Suprapubic skin (tissue), 4 donors: ENCODE data around the gene ABCC1. TPM values are rescaled to one million over a fixed set of nuclear protein-coding genes. Genes with fewer than 3 reads are reported as not detected.

Experiments used
- DNase-seq, 2 donors: peaks; one replicate each; pipeline ENCODE4 v3.0.0-alpha.2; 2019; ENCODE audit warnings: low spot score in 2 of 2
- H3K27ac ChIP-seq: fragments of 200-600 bp; sonication (generic); one replicate; pipeline ENCODE4 v1.5.1; 2019
- H3K27me3 ChIP-seq: fragments of 200-600 bp; sonication (generic); one replicate; pipeline ENCODE4 v1.5.1; 2019
- H3K36me3 ChIP-seq: fragments of 200-600 bp; sonication (generic); one replicate; pipeline ENCODE4 v1.5.1; 2019
- H3K4me1 ChIP-seq: fragments of 200-600 bp; sonication (generic); one replicate; pipeline ENCODE4 v1.5.1; 2019
- H3K4me3 ChIP-seq: fragments of 200-600 bp; sonication (generic); one replicate; pipeline ENCODE4 v1.5.1; 2019; ENCODE audit warnings: mild to moderate bottlenecking
- H3K9me3 ChIP-seq: fragments of 200-600 bp; sonication (generic); one replicate; pipeline ENCODE4 v1.5.1; 2019
- EP300 ChIP-seq: sonication (generic); formaldehyde crosslinking; IDR thresholded peaks from one replicate; pipeline ENCODE4 v1.6.1; 2017; ENCODE audit warnings: antibody characterized with exemption
- POLR2A ChIP-seq, 2 donors: fragments of 450-650 bp; IDR thresholded peaks; one replicate each; pipeline ENCODE4 v1.6.1; 2017; ENCODE audit warnings: antibody characterized with exemption in 2 of 2, mild to moderate bottlenecking in 2 of 2, moderate library complexity in 2 of 2
- POLR2AphosphoS5 ChIP-seq, 3 donors: sonication (generic); formaldehyde crosslinking; IDR thresholded peaks; one replicate each; pipeline ENCODE4 v1.6.1; 2017; ENCODE audit warnings: antibody characterized with exemption in 3 of 3
- WGBS: methylation state at CpG from one replicate; pipeline ENCODE4 v1.1.5; 2018; 5-methylcytosine and 5-hydroxymethylcytosine counted together
- total RNA-seq, 4 donors: library from RNA; depleted of rRNA; stranded (reverse); fragments of >200 nt; gene quantifications; one replicate each; pipeline ENCODE4 v1.1.0, GENCODE V29; 2016
- TF ChIP-seq, protein P1 (sequence below), 2 donors: fragments of 200-600 bp in 1 of 2; fragments of 450-650 bp in 1 of 2; sonication (generic) in 1 of 2; IDR thresholded peaks; one replicate each; pipeline ENCODE4 v1.5.1; 2016 to 2019; ENCODE audit warnings: antibody characterized with exemption in 2 of 2, mild to moderate bottlenecking in 1 of 2, moderate library complexity in 1 of 2

Gene ABCC1
- total RNA-seq, 4 donors from 2014 or later: 22.1 to 37.4 (median 27.2) TPM

DNA sequence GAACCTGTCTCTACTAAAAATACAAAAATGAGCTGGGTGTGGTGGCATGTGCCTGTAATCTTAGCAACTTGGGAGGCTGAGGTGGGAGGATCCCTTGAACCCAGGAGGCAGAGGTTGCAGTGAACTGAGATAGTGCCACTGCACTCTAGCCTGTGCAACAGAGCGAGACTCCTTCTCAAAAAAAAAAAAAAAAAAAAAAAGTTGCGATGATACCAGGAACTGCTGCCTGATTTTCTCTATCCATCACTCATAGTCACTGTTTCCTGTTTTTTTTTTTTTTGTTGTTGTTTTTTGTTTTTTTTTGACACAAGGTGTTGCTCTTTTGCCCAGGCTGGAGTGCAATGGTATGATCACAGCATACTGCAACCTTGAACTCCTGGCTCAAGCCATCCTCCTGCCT, 59.2 kb downstream of the ABCC1 start:
- no peak for DNase-seq
- TF ChIP-seq, protein P1, sequence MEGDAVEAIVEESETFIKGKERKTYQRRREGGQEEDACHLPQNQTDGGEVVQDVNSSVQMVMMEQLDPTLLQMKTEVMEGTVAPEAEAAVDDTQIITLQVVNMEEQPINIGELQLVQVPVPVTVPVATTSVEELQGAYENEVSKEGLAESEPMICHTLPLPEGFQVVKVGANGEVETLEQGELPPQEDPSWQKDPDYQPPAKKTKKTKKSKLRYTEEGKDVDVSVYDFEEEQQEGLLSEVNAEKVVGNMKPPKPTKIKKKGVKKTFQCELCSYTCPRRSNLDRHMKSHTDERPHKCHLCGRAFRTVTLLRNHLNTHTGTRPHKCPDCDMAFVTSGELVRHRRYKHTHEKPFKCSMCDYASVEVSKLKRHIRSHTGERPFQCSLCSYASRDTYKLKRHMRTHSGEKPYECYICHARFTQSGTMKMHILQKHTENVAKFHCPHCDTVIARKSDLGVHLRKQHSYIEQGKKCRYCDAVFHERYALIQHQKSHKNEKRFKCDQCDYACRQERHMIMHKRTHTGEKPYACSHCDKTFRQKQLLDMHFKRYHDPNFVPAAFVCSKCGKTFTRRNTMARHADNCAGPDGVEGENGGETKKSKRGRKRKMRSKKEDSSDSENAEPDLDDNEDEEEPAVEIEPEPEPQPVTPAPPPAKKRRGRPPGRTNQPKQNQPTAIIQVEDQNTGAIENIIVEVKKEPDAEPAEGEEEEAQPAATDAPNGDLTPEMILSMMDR (IDR thresholded peaks at IDR 0.05): no peak
- TF ChIP-seq POLR2A (IDR thresholded peaks at IDR 0.05) (no peak), POLR2AphosphoS5 (IDR thresholded peaks at IDR 0.05) (no peak), EP300 (no peak)
- Histone ChIP-seq H3K4me1 (no peaks in the 10 kb centered on the region), H3K4me3 (no peak overlapping the region), H3K27ac (no peak overlapping the region), H3K36me3 (peaks cover 22% of the 10 kb centered on the region), H3K9me3 (no peaks in the 10 kb centered on the region), H3K27me3 (no peaks in the 10 kb centered on the region)
- WGBS: 85% methylated on average over 2 of the region's 2 CpGs

DNA sequence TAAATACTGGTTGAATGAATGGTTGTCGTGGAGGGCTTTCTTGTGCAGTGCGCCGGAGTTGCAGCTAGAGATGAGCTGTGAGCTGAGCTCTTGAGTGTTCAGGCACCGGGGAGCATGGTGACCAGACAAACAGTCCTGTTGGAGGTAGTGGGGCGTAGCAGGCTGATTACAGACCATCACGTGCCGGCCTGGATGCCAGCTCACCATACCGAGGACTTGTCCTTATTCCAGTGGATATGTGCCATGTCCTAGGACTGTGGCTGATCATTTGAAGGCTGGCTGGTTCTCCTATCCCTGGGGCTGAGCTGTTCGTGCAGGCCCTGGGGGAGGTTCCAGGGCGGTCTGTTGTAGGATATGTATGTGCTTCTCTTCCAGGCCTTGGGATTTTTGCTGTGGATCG, 60.0 kb downstream of the ABCC1 start:
- WGBS: 89% methylated on average over 11 of the region's 11 CpGs
- TF ChIP-seq, protein P1 (IDR thresholded peaks at IDR 0.05): no peak
- no peak for TF ChIP-seq POLR2A (IDR thresholded peaks at IDR 0.05)
- TF ChIP-seq EP300: no peak
- TF ChIP-seq POLR2AphosphoS5 (IDR thresholded peaks at IDR 0.05): no peak
- no peak for DNase-seq
- Histone ChIP-seq H3K36me3 (peaks cover 26% of the 10 kb centered on the region), H3K4me3 (no peak overlapping the region), H3K9me3 (no peaks in the 10 kb centered on the region), H3K4me1 (no peaks in the 10 kb centered on the region), H3K27ac (no peak overlapping the region), H3K27me3 (no peaks in the 10 kb centered on the region)

DNA sequence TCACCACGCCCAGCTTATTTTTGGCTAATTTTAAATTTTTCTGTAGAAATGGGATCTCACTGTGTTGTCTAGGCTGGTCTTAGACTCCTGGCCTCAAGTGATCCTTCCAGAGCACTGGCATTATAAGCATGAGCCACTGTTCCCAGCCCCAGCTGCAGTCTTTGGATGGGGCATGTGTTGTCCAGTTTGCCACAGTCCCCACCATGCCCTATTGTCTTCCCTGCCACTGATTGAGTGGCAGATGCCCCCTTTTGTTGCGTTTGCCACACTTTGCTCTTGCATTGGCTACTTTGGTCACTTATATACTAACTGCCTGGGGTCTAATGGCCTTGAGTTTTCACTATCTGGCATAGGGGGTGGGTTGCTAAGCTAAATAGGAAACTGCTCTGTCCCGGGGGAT, 60.8 kb downstream of the ABCC1 start:
- 97% methylated on average over 3 of the region's 3 CpGs for WGBS
- Histone ChIP-seq H3K36me3 (peaks cover 26% of the 10 kb centered on the region), H3K27me3 (no peaks in the 10 kb centered on the region), H3K9me3 (no peaks in the 10 kb centered on the region), H3K27ac (no peak overlapping the region), H3K4me3 (no peak overlapping the region), H3K4me1 (peaks cover 3% of the 10 kb centered on the region)
- DNase-seq: no peak
- TF ChIP-seq POLR2AphosphoS5 (IDR thresholded peaks at IDR 0.05) (no peak), EP300 (no peak), POLR2A (IDR thresholded peaks at IDR 0.05) (no peak)
- TF ChIP-seq, protein P1 (IDR thresholded peaks at IDR 0.05): no peak

DNA sequence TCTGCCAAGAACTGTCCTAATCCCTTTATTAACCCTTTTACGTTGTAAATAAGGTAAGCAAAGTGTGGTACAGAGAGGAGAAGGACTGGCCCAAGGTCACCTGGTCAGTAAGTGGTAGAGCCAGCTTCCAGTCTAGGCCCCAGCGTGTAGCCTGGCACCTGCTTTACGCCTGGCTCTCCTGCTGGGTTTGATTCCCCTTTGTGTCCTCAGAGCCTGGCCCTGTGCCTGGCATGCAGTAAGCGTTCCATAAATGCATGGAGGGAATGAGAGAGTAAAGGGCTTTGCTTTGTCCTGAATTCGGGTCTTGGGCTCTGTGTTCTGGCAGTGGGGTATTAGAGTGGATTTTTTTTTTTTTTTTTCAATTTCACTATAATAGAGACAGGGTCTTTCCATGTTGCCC, 62.7 kb downstream of the ABCC1 start:
- DNase-seq: no peak
- WGBS: 90% methylated on average over 5 of the region's 5 CpGs
- Histone ChIP-seq H3K27ac (no peak overlapping the region), H3K4me1 (peaks cover 3% of the 10 kb centered on the region), H3K36me3 (peaks cover 31% of the 10 kb centered on the region), H3K27me3 (no peaks in the 10 kb centered on the region), H3K4me3 (no peak overlapping the region), H3K9me3 (no peaks in the 10 kb centered on the region)
- TF ChIP-seq EP300 (no peak), POLR2AphosphoS5 (IDR thresholded peaks at IDR 0.05) (no peak), POLR2A (IDR thresholded peaks at IDR 0.05) (no peak)
- TF ChIP-seq, protein P1 (IDR thresholded peaks at IDR 0.05): no peak

DNA sequence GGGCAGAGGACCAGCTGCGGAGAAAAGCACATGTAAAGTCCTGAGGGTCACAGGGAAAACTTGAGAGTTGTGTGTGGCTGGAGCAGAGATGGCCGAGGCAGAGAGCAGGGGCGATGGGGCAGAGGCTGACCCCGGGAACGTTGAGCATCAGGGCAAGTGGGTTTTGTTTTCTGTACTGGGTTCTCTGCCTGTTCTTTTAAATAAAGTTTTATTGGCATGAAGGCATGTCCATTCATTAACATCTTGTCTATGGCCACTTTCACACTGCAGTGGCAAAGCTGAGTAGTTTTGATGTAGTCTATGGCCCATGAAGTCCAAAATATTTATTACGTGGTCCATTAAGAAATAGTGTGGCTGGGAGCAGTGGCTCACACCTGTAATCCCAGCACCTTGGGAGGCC, 64.4 kb downstream of the ABCC1 start:
- Histone ChIP-seq H3K27me3 (no peaks in the 10 kb centered on the region), H3K36me3 (peaks cover 31% of the 10 kb centered on the region), H3K9me3 (no peaks in the 10 kb centered on the region), H3K27ac (no peak overlapping the region), H3K4me1 (peaks cover 3% of the 10 kb centered on the region), H3K4me3 (no peak overlapping the region)
- no peak for TF ChIP-seq POLR2A (IDR thresholded peaks at IDR 0.05)
- TF ChIP-seq EP300: no peak
- TF ChIP-seq POLR2AphosphoS5 (IDR thresholded peaks at IDR 0.05): no peak
- TF ChIP-seq, protein P1 (IDR thresholded peaks at IDR 0.05): no peak
- DNase-seq: no peak
- WGBS: 96% methylated on average over 6 of the region's 6 CpGs
